Esophagus squamous epithelium (tissue), 4 donors: ENCODE data around the gene FBXO33.

Experiments used
- POLR2A ChIP-seq, 4 donors: fragments of 450-650 bp; IDR thresholded peaks; one replicate each; pipeline ENCODE4 v1.6.1; 2017; ENCODE audit warnings: antibody characterized with exemption in 4 of 4, mild to moderate bottlenecking in 4 of 4, moderate library complexity in 3 of 4
- TF ChIP-seq, protein P1 (sequence below), 6 experiments: fragments of 450-650 bp in 4 of 6; fragments of 200-600 bp in 2 of 6; sonication (generic) in 2 of 6; IDR thresholded peaks; one replicate each; pipeline ENCODE4 v1.5.1; 2016 to 2019; ENCODE audit warnings: antibody characterized with exemption in 6 of 6, mild to moderate bottlenecking in 4 of 6, moderate library complexity in 4 of 6

GRCh38 chr14:39374851-39375250, 57.4 kb downstream of the FBXO33 start:
- TF ChIP-seq, protein P1, sequence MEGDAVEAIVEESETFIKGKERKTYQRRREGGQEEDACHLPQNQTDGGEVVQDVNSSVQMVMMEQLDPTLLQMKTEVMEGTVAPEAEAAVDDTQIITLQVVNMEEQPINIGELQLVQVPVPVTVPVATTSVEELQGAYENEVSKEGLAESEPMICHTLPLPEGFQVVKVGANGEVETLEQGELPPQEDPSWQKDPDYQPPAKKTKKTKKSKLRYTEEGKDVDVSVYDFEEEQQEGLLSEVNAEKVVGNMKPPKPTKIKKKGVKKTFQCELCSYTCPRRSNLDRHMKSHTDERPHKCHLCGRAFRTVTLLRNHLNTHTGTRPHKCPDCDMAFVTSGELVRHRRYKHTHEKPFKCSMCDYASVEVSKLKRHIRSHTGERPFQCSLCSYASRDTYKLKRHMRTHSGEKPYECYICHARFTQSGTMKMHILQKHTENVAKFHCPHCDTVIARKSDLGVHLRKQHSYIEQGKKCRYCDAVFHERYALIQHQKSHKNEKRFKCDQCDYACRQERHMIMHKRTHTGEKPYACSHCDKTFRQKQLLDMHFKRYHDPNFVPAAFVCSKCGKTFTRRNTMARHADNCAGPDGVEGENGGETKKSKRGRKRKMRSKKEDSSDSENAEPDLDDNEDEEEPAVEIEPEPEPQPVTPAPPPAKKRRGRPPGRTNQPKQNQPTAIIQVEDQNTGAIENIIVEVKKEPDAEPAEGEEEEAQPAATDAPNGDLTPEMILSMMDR (IDR thresholded peaks at IDR 0.05), result no peak
- no peak for TF ChIP-seq POLR2A (IDR thresholded peaks at IDR 0.05)
